Stomach (tissue), 9 donors: Measurements from ENCODE around the gene IGFALS. TPM values are rescaled to one million over a fixed set of nuclear protein-coding genes. Genes with fewer than 3 reads are reported as not detected.

Experiments
- DNase-seq, 2 donors: peaks; one replicate each; pipeline versions ENCODE4 v3.0.0 to v3.0.0-alpha.2; 2013 to 2019
- H3K27ac ChIP-seq, 5 donors: fragments of 200-600 bp in 4 of 5; sonication (generic) in 4 of 5; one replicate each; pipeline ENCODE4 v1.5.1; 2013 to 2019; ENCODE audit warnings: mild to moderate bottlenecking in 1 of 5, moderate library complexity in 1 of 5
- H3K27me3 ChIP-seq, 3 donors: fragments of 200-600 bp; sonication (generic); one replicate each; pipeline ENCODE4 v1.5.1; 2017 to 2019; ENCODE audit warnings: mixed run types in 1 of 3
- H3K36me3 ChIP-seq, 4 donors: fragments of 200-600 bp; sonication (generic); 1 replicate in 3 of 4; 2 replicates in 1 of 4; pipeline ENCODE4 v1.5.1; 2016 to 2019
- H3K4me1 ChIP-seq, 4 donors: fragments of 200-600 bp; sonication (generic); one replicate each; pipeline ENCODE4 v1.5.1; 2016 to 2019
- H3K4me3 ChIP-seq, 4 donors: fragments of 200-600 bp; sonication (generic) in 3 of 4; one replicate each; pipeline ENCODE4 v1.5.1; 2016 to 2019; ENCODE audit warnings: mild to moderate bottlenecking in 1 of 4
- H3K9me3 ChIP-seq, 4 donors: fragments of 200-600 bp; sonication (generic); one replicate each; pipeline ENCODE4 v1.5.1; 2016 to 2019
- EP300 ChIP-seq: sonication (generic); formaldehyde crosslinking; IDR thresholded peaks from one replicate; pipeline ENCODE4 v1.6.1; 2017; ENCODE audit warnings: antibody characterized with exemption
- POLR2A ChIP-seq, 4 donors: fragments of 450-650 bp; IDR thresholded peaks; one replicate each; pipeline ENCODE4 v1.6.1; 2016; ENCODE audit warnings: antibody characterized with exemption in 4 of 4, control low read depth in 2 of 4, mild to moderate bottlenecking in 1 of 4, moderate library complexity in 1 of 4
- POLR2AphosphoS5 ChIP-seq, 3 donors: sonication (generic); formaldehyde crosslinking; IDR thresholded peaks; one replicate each; pipeline ENCODE4 v1.6.1; 2016; ENCODE audit warnings: antibody characterized with exemption in 3 of 3
- WGBS, 5 donors: extraction: QIAGEN DNeasy Blood & Tissue Kit in 3 of 5; methylation state at CpG; one replicate each; pipeline versions ENCODE4 v1.1.5 to v1.1.7; 2013 to 2018; 5-methylcytosine and 5-hydroxymethylcytosine counted together
- intact Hi-C: fragments of 100-400 bp; cut with DNase I; formaldehyde crosslinking; loops from one replicate; pipeline ENCODE4 v1.15.1; 2023; ENCODE audit warnings: low total_unique reads
- polyA plus RNA-seq, 3 donors: library from polyadenylated mRNA; stranded (reverse); fragments of 200-250 nt; gene quantifications; one replicate each; pipeline ENCODE4 v1.2.3, GENCODE V29; 2013
- total RNA-seq, 5 donors: library from RNA; depleted of rRNA; stranded (reverse); fragments of >200 nt; gene quantifications; one replicate each; pipeline versions ENCODE4 v1.1.0 to v1.2.3, GENCODE V29; 2014 to 2016
- TF ChIP-seq, protein P1 (sequence below), 7 experiments: fragments of 450-650 bp in 4 of 7; fragments of 200-600 bp in 3 of 7; sonication (generic) in 3 of 7; IDR thresholded peaks; one replicate each; pipeline ENCODE4 v1.5.1; 2016 to 2019; ENCODE audit warnings: antibody characterized with exemption in 7 of 7, control low read depth in 2 of 7, mild to moderate bottlenecking in 1 of 7
- donor health status: healthy with polysubstance abuse.
- donor health status: Bipolar disorder and iron deficiency.
- donor health status: healthy.

The IGFALS gene
- total and polyA plus RNA-seq, 8 donors = 2.4 to 24.6 (median 7.1) TPM; not detected in 1

DNA sequence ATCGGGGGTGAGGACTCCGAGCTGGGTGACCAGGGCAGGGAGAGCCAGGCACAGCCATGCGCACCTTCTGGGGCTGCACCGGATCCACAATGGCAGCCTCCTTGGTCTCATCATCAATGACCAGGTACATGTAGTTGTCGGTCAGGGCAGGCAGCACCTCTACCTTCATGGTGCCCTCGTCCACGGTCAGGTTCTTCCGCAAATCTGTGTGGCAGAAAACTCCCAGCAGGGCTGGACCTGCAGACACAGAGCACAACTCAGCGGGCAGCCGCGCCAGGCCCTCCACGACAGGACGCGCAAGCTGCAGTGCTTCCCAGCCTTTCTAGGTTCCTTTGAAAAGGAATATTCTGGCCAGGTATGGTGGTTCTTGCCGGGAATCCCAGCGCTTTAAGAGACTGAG is 29.3 kb upstream of the IGFALS start:
- Histone ChIP-seq H3K27ac (no peak overlapping the region), H3K27me3 (no peaks in the 10 kb centered on the region), H3K4me1 (peaks cover 13 to 35% (median 30%) of the 10 kb centered on the region in 4 donors), H3K36me3 (peaks cover 19 to 53% (median 52%) of the 10 kb centered on the region in 4 donors), H3K9me3 (no peaks in the 10 kb centered on the region), H3K4me3 (no peak overlapping the region)
- intact Hi-C loops = no loop called here
- TF ChIP-seq POLR2AphosphoS5 (IDR thresholded peaks at IDR 0.05) (no peak), POLR2A (IDR thresholded peaks at IDR 0.05) (no peak), EP300 (no peak)
- TF ChIP-seq, protein P1, sequence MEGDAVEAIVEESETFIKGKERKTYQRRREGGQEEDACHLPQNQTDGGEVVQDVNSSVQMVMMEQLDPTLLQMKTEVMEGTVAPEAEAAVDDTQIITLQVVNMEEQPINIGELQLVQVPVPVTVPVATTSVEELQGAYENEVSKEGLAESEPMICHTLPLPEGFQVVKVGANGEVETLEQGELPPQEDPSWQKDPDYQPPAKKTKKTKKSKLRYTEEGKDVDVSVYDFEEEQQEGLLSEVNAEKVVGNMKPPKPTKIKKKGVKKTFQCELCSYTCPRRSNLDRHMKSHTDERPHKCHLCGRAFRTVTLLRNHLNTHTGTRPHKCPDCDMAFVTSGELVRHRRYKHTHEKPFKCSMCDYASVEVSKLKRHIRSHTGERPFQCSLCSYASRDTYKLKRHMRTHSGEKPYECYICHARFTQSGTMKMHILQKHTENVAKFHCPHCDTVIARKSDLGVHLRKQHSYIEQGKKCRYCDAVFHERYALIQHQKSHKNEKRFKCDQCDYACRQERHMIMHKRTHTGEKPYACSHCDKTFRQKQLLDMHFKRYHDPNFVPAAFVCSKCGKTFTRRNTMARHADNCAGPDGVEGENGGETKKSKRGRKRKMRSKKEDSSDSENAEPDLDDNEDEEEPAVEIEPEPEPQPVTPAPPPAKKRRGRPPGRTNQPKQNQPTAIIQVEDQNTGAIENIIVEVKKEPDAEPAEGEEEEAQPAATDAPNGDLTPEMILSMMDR (IDR thresholded peaks at IDR 0.05) = no peak
- no peak for DNase-seq
- 91 to 95% (median 94%) methylated on average over 16 of the region's 16 CpGs for WGBS, 5 donors

DNA sequence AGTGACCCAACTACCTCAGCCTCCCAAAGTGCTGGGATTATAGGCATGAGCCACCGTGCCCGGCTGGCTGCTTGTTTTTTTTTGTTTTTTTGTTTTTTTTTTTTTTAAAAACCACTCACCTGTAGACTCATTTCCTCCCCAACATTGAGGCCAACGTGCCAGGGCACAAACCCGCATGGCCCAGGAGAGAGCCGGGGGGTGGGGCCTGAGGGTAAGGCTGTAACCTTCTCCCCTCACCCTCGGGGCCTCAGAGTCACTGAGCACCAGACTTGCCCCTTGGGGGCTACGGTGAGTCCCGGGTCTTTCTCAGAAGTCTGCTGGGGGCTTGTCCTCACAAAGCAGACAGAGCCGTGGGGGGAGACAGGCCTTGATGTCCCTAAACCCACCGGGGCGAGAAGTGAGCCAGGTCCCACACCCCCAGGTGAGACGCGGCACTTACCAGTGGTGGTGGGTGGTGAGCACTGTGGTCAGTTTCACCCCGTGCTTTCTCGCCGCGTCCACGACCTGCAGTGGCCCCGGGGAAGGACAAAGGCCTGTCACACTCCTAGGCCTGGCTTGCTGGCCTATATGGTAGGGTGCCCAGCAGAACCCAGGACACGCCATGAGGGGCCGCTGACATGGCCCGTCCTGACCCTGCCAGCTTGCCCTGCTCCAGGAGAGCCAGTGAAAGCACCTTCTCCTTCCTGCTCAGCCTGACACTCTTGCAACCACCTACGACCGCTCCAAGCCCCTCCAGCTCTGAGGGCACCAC is 28.5 kb upstream of the IGFALS start:
- no peak overlapping the region for H3K4me3 ChIP-seq
- no peak for DNase-seq
- peaks cover 20 to 60% (median 60%) of the 10 kb centered on the region in 4 donors for H3K36me3 ChIP-seq
- TF ChIP-seq, protein P1 (IDR thresholded peaks at IDR 0.05) = no peak
- TF ChIP-seq EP300 = no peak
- no peak for TF ChIP-seq POLR2AphosphoS5 (IDR thresholded peaks at IDR 0.05)
- H3K9me3 ChIP-seq = no peaks in the 10 kb centered on the region
- no peaks in the 10 kb centered on the region for H3K27me3 ChIP-seq
- intact Hi-C loops = no loop called here
- H3K27ac ChIP-seq = no peak overlapping the region
- peaks cover 10 to 28% (median 25%) of the 10 kb centered on the region in 4 donors for H3K4me1 ChIP-seq
- 90 to 92% (median 92%) methylated on average over 21 to 24 of the region's 24 CpGs for WGBS, 5 donors

DNA sequence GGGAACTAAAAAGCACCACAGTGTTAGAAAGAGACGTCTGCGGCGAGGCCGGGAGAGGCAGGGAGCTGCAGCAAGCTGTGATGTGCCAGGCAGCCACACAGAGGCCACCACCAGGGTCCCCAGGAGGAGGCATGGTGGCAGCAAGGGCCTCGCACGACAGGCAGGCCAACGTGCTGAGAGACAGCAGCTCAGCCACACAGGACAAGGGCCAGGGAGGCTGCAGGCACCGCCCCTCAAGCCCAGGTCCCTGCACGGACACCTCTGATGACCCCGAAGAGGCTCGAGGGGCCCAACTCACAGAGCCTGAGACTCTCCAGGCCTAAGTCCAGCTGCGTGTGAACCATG is 27.4 kb upstream of the IGFALS start:
- intact Hi-C loops = no loop called here
- Histone ChIP-seq H3K9me3 (no peaks in the 10 kb centered on the region), H3K4me3 (no peak overlapping the region), H3K27me3 (no peaks in the 10 kb centered on the region), H3K36me3 (peaks cover 29 to 72% (median 71%) of the 10 kb centered on the region in 4 donors), H3K27ac (no peak overlapping the region), H3K4me1 (peaks cover 10 to 27% (median 24%) of the 10 kb centered on the region in 4 donors)
- TF ChIP-seq EP300 (no peak), POLR2A (IDR thresholded peaks at IDR 0.05) (no peak), POLR2AphosphoS5 (IDR thresholded peaks at IDR 0.05) (no peak)
- TF ChIP-seq, protein P1 (IDR thresholded peaks at IDR 0.05) = no peak
- WGBS, 5 donors = 87 to 94% (median 91%) methylated on average over 7 to 12 of the region's 12 CpGs
- DNase-seq = no peak

DNA sequence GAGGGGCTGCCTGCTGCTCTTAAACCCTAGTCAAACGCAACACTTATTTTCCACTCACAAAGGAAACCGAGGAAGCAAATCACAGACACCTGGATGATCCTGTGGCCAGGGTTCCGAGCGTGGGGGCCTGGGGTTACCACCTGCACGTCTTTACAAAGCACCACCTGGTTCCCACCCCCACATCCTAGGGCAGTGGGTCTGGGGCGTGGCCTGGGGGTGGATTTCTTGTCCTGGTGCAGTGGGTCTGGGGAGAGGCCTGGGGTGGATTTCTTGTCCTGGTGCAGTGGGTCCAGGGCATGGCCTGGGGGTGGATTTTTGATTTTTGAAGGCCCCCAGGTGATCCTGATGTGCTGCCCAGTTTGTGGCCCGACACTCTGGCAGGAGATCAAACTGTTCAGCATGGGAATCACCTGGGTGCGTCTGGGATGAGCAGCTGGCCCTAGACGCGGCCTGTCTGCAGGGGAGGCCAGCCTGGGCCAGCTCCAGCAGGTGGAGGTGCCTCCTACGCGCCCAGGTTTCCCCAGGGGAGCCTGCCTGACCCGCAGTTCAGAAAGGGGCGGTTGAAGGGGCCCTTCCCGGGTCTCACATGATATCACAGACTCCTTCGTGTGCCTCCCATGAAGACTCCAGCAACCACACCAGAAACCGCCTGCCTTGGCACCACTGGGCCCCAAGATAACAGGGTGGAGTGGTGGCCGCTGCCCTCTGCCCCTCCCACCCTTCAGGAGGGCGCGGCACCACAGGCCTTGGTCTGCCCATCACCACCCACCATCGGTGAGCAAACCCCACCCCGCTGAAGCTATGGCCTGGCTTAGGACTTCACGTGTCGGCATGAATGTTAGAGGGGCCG is 26.8 kb upstream of the IGFALS start:
- Histone ChIP-seq H3K27me3 (no peaks in the 10 kb centered on the region), H3K4me3 (no peak overlapping the region), H3K4me1 (peaks cover 4 to 21% (median 18%) of the 10 kb centered on the region in 4 donors), H3K9me3 (no peaks in the 10 kb centered on the region), H3K27ac (no peak overlapping the region), H3K36me3 (peaks cover 29 to 78% (median 77%) of the 10 kb centered on the region in 4 donors)
- DNase-seq = no peak
- intact Hi-C loops = no loop called here
- TF ChIP-seq, protein P1 (IDR thresholded peaks at IDR 0.05) = no peak
- TF ChIP-seq EP300 (no peak), POLR2A (IDR thresholded peaks at IDR 0.05) (no peak), POLR2AphosphoS5 (IDR thresholded peaks at IDR 0.05) (no peak)
- 85 to 87% (median 85%) methylated on average over 14 to 25 of the region's 25 CpGs for WGBS, 5 donors
